HG03139 (cell line): Measurements from ENCODE around the gene ATG4C.
"Not testable (repeated sequence)": the region's sequence is repeated elsewhere in the genome, so short reads cannot be mapped to it uniquely, and the experiment has no call there.

Source experiments
- ATAC-seq: cut with Tn5 transposase; IDR thresholded peaks from one replicate; pipeline ENCODE4 v1.9.1; 2021; ENCODE audit not compliant: unreplicated experiment

ATG4C gene

DNA sequence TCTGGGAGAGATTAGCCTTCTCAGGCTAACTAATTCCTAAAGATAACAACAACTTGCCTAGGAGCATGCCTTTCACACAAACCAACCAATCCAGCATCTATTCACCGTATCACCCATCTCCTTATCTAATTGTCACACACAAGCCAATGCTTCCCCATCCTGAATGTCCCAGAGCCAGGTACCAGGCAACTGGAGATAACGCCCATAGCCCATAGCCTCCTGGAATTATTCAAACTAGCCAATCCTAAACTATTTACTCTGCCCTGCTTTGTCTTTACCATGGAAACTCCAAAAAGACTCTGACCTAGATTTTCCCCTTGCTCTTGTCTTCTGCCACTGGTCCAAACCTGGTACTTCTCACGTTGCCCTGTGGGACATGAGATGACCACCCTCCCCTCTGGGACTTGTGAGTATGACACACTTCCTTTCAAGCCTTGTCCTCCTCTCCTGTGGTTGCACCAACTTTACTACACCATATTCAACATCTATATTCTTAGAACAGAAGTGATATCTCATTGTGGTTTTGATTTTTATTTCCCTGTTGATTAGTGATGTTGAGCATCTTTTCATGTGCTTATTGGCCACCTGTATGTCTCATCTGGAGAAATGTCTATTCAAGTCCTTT lies 8.8 kb upstream of the ATG4C start:
- ATAC-seq, result no peak

DNA sequence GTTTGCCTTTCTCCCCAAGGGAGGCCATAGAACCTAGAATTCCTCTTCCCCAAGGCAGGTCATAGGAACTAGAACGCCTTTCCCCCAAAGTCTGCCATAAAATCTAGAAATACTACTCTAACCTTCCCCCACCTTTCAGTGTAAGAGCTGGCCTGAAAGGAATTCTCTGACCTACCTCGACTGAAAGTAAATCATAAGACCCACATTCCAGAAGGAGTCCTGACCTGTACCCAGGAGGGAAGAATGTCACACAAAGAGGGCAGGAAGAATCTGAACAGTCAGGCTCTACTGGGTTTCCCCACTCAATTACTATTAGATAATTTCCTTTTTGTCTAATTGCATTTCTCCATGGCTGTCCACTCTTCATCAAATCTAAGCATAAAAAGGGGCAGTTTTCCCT lies 5.7 kb upstream of the ATG4C start:
- ATAC-seq, result no peak

DNA sequence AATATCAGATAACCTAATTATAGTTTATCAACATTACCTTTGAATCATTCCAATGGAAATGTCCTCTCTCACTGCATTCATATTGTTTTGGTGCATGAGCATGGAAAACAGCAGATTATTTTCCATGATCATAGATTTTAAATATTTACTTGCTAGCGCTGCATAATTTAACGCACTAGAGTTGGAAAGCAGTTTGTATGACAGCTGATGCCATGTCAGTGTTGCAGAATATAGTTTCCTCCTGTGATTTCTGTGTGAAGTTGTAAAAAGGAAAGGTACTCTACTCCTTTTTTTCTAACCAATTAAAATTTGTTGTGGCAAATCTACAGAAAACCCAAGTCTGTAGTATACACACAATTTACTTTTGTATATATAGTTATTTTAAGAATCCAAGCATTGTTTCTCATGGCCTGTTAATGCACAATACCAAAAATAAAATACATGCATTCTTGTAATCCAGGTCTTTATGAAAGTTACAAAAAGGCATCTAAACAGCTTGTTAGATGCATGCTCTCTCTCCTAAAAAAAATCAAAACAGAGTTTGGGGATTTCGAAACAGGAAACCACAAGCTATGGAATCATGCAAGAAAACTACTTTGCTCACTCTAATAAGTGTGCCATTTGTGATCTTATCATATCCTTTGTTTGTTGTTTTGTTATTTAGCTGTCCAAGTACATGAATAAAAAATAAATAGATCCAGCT lies 1.9 kb upstream of the ATG4C start:
- ATAC-seq, result no peak

DNA sequence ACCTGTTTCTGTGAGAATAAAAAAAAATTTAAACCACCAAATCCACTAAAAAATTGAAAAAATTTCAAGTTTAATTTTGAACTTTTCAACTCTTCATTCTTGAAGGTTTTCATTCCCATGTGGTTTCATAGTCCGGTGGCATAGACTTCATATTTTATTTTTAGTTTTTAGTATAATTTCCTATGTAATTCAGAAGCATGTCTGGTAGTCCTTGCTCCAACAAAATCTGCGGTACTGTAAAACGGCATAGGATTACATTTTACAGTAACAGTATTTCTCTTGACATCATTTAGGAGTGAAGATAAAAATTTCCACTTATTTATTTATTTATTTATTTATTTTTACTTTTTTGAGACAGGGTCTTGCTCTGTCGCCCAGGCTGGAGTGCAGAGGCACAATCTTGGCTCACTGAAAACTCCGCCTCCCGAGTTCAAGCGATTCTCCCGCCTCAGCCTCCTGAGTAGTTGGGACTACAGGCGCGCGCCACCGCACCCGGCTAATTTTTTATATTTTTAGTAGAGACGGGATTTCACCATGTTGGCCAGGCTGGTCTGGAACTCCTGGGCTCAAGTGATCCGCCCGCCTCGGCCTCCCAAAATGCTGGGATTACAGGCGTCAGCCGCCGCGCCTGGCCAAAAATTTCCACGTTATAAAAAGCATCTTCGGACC lies 1.3 kb upstream of the ATG4C start:
- not testable (repeated sequence) for ATAC-seq

DNA sequence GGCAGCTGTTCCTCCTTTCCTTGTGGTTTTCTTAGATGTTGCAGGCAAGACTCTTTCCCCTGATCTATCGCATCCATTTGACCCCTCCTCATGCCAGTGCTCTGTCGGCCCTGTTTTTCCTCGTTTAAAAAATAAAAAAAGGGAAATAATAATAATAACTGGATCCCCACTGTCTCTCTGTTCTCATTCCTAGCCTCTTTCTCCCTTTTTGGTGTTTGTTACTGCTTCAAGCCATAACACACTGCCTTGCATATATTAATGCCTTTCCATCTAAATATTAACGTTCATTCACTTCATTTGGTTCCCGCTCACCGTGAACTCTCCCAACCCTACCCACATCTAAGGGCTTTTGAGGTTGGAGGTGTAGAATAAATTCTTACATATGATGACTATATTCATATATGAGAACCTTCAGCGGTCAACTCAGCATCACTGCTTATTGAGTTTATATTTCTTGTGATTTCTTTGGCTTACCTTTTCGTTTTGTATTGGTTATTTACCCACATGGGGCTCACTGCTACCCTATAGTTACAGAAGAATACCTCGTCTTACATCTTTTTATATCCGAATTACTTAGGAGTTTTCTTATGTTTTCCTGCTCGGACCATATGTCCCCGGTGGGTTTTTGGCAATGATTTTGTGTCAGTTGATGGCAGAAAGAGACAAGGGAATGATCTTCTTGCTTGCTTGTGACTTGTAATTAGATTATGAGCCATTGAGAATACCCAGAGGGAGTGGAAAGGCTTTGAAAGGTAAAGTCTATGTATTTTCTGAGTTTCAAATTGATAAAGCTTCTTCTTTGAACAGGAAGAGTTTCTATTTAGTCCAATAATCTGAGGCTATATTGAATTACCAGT lies 805 bp downstream of the ATG4C start:
- ATAC-seq, result peak; percentile 24

DNA sequence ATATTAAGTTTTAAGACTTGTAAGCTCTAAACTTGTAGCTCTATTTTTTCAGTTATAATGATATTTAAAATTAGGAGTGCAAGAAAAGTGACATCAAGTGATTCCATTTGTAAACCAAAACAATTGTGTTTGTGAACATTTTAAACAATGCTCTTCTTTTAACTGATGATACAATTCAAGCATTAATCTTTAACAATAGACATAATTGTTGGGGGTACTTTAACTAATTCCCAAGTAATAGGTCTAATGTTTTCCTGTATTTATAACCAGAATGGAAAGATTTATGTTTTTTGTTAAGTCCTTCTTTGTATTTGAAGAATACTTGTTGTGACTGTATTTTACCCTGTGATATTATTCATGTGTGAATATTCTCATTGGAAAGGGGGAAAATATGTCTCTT lies 6.8 kb downstream of the ATG4C start:
- no peak for ATAC-seq

DNA sequence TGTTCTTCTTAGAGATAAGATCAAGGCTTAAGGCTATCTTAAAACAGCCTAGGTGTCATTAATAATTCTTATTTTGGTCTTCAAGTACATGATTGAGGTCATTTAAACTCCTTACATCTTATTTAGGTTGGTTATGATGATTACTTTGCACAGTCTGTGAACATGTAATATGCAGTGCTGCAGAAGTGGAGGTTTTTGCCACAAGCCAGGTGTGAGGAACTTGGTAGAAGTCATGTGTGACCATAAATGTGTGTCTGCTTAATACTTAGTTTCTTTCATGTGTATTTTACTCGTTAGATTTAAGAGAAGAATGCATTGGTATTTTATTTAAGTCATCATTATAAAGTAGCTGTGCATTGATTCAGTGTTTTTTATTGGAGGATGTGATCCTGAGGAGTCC lies 10.1 kb downstream of the ATG4C start:
- peak; percentile 61 for ATAC-seq

DNA sequence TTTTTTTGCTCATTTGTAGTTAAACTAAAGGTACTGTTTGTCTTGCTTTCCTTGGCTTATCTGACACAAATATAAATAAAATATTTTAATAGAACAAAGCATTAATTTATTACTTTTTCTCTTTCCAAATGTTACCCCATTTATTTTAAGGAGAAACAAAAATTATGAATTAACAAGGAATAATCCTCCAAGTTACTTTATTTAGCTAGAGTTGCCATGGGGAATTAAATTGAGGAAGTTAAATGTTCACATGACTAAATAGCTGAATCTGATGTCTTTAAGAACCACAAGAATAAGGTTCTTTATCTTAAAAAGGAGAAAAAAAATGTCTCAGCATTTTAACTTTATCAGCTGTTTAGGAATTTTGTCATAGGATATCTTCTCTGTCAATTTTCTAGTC lies 12.3 kb downstream of the ATG4C start:
- ATAC-seq, result no peak

DNA sequence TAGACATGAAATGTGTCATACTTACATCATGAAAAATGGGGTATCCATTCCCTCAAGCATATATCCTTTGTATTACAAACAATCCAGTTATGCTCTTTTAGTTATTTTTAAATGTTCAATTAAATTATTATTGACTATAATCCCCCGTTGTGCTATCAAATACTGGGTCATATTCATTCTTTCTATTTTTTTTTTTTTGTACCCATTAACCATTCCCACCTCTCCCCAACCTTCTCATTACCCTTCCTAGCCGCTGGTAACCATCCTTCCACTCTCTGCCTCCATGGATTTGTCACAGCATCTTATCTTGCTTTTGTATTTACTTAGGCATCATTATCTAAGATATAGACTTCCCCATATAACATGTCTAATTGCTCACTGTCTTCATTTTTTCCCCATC lies 15.8 kb downstream of the ATG4C start:
- ATAC-seq, result no peak

DNA sequence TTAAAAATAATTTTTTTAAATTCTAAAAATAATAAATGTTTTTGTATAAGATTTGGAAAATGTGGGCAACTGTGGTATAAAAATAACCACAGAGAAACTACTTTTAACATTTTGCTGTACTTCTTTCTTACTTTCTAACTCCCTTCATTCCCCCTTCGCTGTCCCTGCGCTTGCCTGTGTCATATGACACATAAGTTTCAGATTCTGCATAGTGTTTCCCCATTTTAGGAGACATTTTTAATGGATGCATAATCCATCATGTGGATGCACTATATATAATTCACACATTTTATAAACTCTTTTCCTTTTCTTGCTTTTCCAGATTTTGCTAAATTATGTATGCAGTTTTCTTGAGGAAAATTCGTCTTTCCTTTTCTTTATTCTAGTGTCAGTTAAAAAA lies 16.3 kb downstream of the ATG4C start:
- ATAC-seq, result no peak

DNA sequence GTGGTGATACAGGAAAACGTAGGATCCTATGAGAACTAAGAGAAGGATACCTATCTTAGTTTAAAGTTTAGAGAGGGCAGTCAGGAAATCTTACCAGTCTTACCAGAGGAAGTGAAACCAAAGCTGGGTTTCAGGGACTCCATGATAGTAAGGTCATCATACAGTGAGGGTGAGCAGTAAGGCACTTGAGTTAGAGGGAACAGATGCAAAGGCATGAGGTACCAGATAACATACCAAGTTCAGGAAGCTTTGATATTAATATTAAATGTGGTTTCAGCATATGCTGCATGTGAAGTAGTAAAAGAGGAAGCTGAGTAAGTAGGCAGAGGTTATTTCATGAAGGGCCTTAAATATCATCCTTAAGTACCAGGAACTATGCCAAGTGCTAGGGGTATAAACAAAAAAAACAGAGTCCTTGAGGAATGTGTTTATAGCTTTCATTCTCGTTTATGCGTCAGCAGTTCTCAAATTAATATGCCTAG lies 16.9 kb downstream of the ATG4C start:
- ATAC-seq, result peak; percentile 99

DNA sequence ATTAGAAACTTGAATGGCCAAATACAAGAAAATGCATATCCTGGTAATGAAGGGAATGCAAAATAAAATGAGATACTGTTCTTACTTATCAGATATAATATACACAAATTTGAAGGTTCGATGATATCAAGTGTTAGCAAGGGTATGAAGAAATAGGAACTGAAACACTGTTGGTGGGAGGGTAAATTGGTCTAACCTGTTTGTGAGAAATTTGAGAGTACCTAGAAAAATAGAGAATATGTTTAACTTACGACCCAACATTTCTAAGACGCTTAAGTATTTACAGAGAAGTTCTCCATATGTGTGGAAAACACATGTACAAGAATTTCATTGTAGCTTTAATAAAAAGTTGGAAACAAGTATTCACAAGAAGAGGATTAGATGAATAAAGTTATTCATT lies 25.9 kb downstream of the ATG4C start:
- ATAC-seq, result peak; percentile 47

DNA sequence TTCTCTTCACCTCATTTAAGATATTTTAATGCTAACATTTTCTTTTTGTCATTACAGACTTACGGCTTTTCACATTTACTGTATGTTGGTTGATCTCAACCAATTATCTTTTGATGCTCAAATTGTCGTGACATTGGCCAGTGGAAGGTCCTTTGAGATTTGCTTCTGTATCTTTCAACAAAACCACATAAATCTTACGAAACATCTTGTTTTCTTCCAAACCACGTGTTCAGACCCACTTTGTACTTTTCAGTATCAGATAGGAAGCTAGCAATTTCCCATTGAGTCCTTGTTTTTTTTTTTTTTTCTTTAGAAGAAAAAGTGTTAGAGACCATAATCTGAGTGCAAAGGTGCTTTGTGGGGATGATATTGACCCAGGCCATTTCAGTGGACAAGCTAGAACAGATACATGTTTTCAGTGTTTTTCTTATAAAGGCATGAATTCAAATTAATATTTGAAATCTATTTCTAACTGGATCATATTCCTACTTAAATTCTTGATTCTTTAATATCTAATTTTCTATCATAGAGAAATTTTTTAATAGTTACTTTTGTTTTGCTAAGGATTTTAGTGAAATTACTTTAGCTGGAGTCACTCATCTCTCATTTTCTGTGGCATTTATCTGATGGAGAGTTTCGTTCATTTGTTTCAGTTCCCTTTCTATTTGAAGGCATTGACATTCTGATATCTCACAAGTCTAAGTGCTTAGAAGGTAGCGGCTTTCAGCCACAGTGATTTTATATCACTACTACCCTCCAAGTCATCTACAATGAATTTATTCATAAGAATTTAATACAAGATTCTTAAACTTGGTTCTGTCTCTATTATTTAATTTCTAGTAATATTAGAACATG lies 26.7 kb downstream of the ATG4C start:
- ATAC-seq, result peak; percentile 95

DNA sequence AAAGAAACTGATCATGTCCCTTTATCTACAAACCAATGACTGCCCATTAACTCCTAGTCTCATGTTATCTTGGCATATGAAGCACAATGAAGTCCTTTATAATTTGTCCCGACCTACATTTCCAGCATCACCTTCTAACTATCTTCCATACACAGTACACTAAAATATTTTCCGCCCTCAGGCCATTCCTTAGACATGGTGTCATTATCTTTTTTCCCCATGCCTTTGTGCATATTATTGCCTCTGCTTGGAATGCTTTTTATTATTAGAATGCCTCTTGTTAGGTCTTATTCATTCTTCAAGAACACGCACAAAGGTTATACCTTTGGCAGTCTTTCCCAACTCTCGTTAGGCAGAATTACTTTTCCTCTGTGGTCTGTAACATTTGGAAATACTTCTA lies 39.6 kb downstream of the ATG4C start:
- no peak for ATAC-seq

DNA sequence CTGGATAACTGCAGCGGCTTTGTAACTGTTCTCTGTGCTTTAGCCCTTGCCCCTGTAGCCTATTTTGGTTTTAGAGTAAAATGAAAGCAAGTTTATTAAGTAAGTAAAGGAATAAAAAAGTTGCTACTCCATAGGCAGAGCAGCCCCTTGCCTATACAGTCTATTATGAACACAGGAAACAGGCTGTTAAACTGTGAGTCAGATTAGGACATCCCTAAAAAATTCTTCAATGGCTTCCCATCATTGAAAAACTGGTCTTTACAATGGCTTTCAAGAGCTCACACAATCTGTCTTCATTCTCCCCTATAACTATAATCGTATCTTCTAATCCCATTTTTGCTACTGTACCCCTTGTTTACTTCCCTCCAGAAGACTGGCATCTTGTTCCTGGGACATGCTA lies 43.0 kb downstream of the ATG4C start:
- ATAC-seq, result no peak

DNA sequence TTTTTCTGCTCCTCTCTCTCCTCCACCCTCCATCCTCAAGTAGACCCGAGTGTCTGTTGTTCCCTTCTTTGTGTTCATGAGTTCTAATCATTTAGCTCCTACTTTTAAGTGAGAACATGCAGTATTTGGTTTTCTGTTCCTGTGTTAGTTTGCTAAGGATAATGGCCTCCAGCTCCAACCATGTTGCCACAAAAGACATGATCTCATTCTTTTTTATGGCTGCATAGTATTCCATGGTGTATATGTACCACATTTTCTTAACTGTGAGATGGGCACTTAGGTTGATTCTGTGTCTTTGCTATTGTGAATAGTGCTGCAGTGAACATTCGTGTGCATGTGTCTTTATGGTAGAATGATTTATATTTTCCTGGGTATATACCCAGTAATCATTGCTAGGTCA lies 43.9 kb downstream of the ATG4C start:
- ATAC-seq, result not testable (repeated sequence)

DNA sequence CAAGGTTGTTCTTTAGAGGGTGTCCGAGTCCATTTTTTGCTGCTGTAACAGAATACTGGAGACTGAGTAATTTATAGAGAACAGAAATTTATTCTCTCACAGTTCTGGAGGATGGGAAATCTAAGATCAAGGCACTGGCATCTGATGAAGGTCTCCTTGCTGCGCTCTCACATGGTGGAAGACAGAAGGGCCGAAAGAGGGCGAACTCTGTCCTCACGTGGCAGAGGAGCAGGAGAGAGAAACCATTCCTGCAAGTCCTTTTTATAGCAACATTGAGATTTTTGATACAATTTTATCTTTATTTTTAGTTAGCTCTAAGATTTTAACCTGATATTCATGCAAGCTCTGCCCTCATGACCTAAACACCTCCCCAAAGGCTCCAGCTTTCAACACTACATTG lies 48.3 kb downstream of the ATG4C start:
- ATAC-seq, result no peak

DNA sequence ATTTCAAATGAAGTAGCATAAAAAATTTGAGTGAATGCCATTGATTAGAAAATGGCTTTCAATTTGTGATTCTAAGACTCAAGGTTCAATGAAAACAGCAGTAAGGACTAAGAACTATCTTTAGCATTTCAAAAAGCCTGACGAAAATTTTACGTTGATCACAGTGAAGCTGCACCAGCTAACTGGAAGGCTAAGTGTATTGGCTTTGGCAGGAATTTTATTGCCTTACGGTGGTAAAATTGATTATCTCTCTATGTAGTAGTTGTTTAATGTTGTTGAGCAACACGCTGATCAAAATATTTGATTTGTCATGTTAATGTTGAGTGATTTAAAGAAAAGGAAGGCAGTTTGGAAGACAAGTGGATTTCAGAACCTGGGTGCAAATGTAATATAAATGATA lies 49.6 kb downstream of the ATG4C start:
- ATAC-seq, result no peak

DNA sequence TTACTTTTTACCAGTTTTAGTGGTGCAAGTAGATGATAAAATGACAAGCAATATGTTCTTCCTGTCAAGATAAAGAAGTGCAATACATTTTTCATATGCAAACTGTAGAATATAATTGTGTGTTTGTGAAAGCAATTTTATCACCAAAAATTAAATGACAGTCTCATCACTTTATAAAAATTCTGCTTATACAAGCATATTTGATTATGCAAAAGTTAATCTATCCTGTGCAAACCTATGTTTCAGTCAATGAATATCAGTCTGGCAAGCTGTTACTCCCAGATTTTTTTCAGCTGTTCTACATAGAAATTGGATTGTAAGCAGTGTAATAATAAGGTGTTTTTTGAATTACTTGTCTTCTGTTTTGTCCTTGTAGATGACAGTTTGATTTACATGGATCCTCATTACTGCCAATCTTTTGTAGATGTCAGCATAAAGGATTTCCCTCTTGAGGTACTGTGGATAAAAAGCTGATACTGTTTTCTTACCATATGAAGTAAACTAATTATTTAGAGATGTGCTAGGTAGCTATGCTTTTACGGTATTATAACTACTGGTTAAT lies 50.5 kb downstream of the ATG4C start:
- ATAC-seq, result no peak

DNA sequence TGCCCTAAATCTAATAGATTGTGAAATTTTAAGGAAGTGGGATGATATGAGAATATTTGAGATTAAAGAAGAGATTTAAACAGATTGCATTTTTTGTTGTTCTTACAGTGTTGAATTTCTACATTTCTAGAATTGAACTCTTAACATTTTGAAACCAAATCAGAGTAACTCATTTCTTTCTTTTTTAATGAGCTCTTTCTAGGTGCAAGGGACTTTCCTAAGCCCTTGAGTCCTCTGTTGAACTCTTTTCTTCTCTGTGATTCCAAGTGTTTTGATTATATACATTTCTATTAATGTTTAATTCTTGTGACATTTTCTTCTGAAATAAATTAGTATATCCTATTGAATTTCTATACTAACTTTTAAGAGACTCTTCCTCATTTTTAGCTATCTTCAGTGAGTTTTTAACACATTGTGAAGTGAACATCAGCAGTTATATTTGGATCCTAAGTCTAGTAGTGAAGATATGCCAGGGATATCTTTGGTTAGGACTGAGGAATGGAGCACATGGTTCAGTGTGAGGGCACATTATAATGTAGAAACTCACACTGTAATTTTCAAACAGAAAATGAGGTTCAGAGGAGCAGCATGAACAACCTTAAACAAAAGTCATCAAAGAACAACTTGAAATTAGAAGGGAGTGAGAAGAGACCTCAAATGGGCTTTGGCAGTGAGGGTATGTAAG lies 53.1 kb downstream of the ATG4C start:
- ATAC-seq, result no peak
